Central memory CD8-positive, alpha-beta T cell (primary cell): ENCODE measurements around the gene ZNF234.
"Not testable (repeated sequence)": the region's sequence is repeated elsewhere in the genome, so short reads cannot be mapped to it uniquely, and the experiment has no call there.

Experiments used
- ATAC-seq: fragments of 150-1000 bp; cut with Tn5 transposase; replicated peaks from 2 replicates; pipeline ENCODE4 v1.10.0; 2022; ENCODE audit warnings: mild to moderate bottlenecking, moderate FRiP score, moderate number of reproducible peaks; ENCODE audit not compliant: poor library complexity, severe bottlenecking; ENCODE audit errors: extremely low read depth
- DNase-seq, 2 donors: peaks; one replicate each; pipeline ENCODE4 v3.0.0; 2021; ENCODE audit warnings: low spot score in 2 of 2
- H3K27ac Mint-ChIP-seq: one replicate; pipeline ENCODE4 v1.8.0; 2022; ENCODE audit warnings: low read depth, mild to moderate bottlenecking, moderate library complexity, mixed read lengths
- H3K27me3 Mint-ChIP-seq: one replicate; pipeline ENCODE4 v1.8.0; 2022; ENCODE audit warnings: mixed read lengths
- H3K36me3 Mint-ChIP-seq: one replicate; pipeline ENCODE4 v1.8.0; 2022; ENCODE audit warnings: mild to moderate bottlenecking, moderate library complexity, mixed read lengths; ENCODE audit not compliant: insufficient read depth
- H3K4me1 Mint-ChIP-seq: one replicate; pipeline ENCODE4 v1.8.0; 2022; ENCODE audit warnings: mixed read lengths
- H3K4me3 Mint-ChIP-seq: one replicate; pipeline ENCODE4 v1.8.0; 2022; ENCODE audit warnings: mild to moderate bottlenecking, moderate library complexity, mixed read lengths
- H3K9me3 Mint-ChIP-seq: one replicate; pipeline ENCODE4 v1.8.0; 2022; ENCODE audit warnings: mixed read lengths

The ZNF234 gene

DNA sequence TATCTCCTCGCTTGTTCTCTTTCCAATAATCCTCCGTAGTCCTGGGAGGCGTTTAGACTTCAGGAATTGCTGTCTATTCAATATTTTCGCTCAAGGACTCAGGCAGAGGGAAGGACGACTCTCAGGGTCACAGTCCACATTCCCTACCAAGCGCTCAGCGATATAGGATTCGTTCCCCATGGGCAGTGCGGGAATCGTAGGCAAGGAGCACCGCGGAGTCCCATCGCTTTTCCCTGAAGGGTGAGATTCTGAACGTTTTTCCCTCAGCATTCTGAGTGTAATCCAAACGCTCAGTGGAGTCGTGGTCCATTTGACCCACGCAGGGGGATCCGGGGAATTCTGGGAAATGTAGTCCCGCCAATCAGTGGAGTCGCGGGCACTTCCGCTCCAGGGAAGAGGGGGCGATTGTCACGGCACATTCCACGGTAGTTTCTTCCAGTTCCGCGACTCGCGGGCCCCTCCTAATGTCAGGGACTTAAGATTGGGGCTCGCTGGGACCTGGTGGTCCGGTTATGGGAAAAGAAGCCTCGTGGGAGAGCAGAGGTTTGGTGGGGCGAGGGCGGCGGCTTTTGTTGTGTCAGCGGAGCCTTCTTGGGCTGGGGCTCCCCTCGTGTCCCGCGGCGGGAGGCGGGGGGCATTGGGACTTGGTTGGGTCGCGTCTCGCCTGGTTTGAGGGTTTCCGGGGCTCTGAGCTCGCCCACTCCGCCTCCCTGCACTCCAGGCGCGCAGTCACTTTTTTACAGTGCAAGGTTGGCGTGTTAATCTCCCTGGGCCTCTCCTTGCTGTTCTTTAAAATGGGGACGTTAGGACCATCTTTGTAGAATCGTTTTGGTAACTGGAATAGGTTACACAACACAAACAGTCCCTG lies at the start of gene ZNF234:
ZNF234 (plus strand) TSS at position 364 of the 868 bp plus-strand sequence. CDS start 3,079 bp downstream, outside the sequence.
- Mint-ChIP-seq H3K36me3 (peaks cover 6% of the 10 kb centered on the region), H3K4me1 (peaks cover 9% of the 10 kb centered on the region), H3K27me3 (no peaks in the 10 kb centered on the region), H3K4me3 (peak within 1 kb of the TSS; percentile 93), H3K27ac (peak within 1 kb of the TSS; percentile 91), H3K9me3 (no peaks in the 10 kb centered on the region)
- DNase-seq (peak; percentile 27 to 34), ATAC-seq (peak; percentile 68)

DNA sequence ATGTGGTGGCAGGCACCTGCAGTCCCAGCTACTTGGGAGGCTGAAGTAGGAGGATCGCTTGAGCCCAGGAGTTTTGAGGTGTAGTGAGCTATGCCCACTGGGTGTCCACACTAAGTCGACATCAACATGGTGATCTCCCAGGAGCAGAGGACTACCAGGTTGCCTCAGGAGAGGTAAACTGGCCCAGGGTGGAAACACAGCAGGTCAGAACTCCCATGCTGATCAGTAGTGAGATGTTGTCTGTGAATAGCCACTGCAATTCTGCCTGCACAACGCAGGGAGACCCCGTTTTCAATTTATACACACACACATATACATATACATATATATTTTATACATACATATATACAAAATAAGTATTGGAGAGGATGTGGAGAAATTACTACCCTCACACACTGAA lies 49.2 kb upstream of the ZNF234 start:
- DNase-seq, result no peak
- no peak overlapping the region for H3K27ac Mint-ChIP-seq
- H3K36me3 Mint-ChIP-seq, result peaks cover 5% of the 10 kb centered on the region
- no peaks in the 10 kb centered on the region for H3K27me3 Mint-ChIP-seq
- H3K4me1 Mint-ChIP-seq, result peaks cover 15% of the 10 kb centered on the region
- no peak overlapping the region for H3K4me3 Mint-ChIP-seq
- ATAC-seq, result no peak
- no peaks in the 10 kb centered on the region for H3K9me3 Mint-ChIP-seq

DNA sequence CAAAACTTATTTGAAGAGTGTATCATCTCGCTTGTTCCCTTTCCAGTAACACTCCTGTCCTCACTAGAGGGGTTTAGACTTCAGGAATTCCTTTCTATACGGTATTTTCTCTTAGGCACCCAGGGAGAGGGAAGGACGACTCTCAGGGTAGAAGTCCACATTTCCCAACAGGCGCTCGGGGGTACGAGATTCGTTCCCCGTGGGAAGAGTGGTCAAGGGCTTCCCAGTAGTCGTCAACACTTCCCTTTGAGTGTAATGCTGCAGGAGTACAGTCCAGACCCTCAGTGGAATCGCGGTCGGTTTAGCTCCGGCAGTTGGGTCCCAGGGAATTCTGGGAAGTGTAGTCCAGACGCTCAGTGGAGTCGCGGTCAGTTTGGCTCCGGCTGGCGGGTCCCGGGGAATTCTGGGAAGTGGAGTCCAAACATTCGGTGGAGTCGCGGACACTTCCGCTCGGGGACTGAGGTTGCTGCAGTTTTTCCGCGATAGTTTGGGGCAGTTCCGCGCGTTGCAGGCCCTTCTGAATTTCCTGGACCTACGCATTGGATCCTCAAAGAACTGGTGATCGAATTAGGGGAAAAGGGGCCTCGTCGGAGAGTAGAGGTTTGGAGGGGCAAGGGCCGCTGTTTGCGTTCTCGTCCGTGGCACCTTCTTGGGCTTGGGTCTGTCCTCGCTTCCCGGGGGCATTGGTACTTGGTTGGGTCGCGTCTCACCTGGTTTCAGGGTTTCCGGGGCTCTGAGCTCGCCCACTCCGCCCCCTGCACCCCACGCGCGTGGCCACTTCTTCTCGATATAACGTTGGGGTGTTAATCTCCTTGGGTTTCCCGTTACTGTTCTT lies 47.2 kb upstream of the ZNF234 start, which contains the start of gene ZNF224:
ZNF224 (plus strand) TSS at position 431 of the 835 bp plus-strand sequence. CDS start 3,513 bp downstream, outside the sequence.
- Mint-ChIP-seq H3K4me3 (peak within 1 kb of the TSS; percentile 96), H3K36me3 (peaks cover 18% of the 10 kb centered on the region), H3K4me1 (peaks cover 22% of the 10 kb centered on the region), H3K27ac (peak within 1 kb of the TSS; percentile 92), H3K27me3 (no peaks in the 10 kb centered on the region), H3K9me3 (no peaks in the 10 kb centered on the region)
- ATAC-seq, result peak; percentile 82
- DNase-seq, result peak; percentile 50 to 61

DNA sequence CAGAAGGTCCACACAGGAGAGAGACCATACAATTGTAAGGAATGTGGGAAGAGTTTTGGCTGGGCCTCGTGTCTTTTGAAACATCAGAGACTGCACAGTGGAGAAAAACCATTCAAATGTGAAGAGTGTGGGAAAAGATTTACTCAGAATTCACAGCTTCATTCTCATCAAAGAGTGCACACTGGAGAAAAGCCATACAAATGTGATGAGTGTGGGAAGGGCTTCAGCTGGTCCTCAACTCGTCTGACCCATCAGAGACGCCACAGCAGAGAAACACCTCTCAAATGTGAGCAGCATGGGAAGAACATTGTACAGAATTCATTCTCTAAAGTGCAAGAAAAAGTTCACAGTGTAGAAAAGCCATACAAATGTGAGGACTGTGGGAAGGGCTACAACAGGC lies 33.6 kb upstream of the ZNF234 start:
- Mint-ChIP-seq H3K4me3 (no peak overlapping the region), H3K27me3 (no peaks in the 10 kb centered on the region), H3K9me3 (peaks cover 41% of the 10 kb centered on the region), H3K36me3 (peaks cover 17% of the 10 kb centered on the region), H3K4me1 (peaks cover 7% of the 10 kb centered on the region), H3K27ac (no peak overlapping the region)
- DNase-seq (no peak), ATAC-seq (no peak)

DNA sequence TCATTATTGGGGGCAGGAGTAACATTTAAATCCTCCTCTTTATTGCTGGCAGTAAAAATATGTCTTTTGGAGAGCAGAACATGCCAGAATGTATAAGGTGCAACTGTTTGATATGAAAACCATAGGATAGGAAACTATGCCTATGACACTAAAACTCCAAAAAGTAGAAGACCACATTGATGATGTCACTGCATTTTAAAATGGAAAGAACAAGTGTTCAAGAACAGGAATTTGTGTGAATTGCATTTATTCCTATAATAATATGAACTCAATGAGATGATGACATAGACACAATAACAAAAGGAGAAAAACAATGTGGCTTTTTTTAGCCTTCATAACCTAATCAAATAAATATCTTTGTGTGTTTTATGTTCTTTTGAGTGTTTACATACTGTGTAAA lies 31.9 kb upstream of the ZNF234 start:
- no peak overlapping the region for H3K4me3 Mint-ChIP-seq
- H3K4me1 Mint-ChIP-seq, result peaks cover 21% of the 10 kb centered on the region
- DNase-seq (no peak), ATAC-seq (no peak)
- H3K27ac Mint-ChIP-seq, result no peak overlapping the region
- H3K36me3 Mint-ChIP-seq, result peaks cover 14% of the 10 kb centered on the region
- H3K9me3 Mint-ChIP-seq, result peaks cover 34% of the 10 kb centered on the region
- H3K27me3 Mint-ChIP-seq, result no peaks in the 10 kb centered on the region

DNA sequence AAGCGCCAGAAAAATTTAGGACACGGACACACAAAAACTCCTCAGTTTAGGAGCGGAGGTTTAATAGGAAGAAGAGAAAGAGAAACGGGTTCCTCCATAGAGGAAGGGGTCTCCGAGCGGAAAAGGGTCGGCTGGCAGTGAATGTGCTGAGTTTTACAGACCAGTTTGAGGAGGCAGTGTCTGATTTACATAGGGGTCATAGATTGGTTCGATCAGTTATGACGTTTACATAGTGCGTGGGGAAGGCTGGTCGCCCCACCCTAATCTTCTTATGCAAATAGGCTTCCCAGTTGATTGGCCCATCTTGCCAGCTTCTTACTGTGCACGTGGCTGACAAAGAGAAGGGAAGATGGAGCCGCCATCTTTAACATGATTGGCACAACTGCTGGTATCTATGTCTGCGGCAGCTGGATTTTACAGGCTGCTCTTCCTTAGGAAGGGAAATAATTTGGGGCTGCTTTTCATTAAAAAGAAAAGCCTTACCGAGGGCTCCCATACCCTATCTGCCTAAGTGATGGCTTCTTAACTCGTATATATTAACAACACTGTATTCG lies 29.4 kb upstream of the ZNF234 start:
- DNase-seq, result no peak
- no peak overlapping the region for H3K27ac Mint-ChIP-seq
- H3K27me3 Mint-ChIP-seq, result no peaks in the 10 kb centered on the region
- peaks cover 30% of the 10 kb centered on the region for H3K4me1 Mint-ChIP-seq
- peaks cover 14% of the 10 kb centered on the region for H3K36me3 Mint-ChIP-seq
- peaks cover 28% of the 10 kb centered on the region for H3K9me3 Mint-ChIP-seq
- peak overlapping the region; percentile 98 for H3K4me3 Mint-ChIP-seq
- ATAC-seq, result no peak

DNA sequence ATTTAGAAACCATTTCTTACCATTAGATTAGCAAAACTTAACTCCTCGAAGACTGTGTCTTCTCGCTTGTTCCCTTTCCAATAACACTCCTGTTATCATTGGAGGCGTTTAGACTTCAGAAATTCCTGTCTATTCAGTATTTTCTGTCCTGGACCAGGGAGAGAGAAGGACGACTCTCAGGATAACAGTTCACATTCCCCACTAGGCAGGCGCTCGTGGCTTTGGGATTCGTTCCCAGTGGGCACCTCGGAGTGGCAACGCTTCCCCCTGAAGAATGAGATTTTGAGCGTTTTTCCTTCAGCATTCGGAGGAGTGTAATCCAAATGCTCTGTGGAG lies 28.6 kb upstream of the ZNF234 start:
- Mint-ChIP-seq H3K27me3 (no peaks in the 10 kb centered on the region), H3K27ac (peak overlapping the region; percentile 85), H3K9me3 (peaks cover 21% of the 10 kb centered on the region), H3K36me3 (peaks cover 17% of the 10 kb centered on the region), H3K4me3 (peak overlapping the region; percentile 98), H3K4me1 (peaks cover 30% of the 10 kb centered on the region)
- no peak for ATAC-seq
- DNase-seq, result no peak

DNA sequence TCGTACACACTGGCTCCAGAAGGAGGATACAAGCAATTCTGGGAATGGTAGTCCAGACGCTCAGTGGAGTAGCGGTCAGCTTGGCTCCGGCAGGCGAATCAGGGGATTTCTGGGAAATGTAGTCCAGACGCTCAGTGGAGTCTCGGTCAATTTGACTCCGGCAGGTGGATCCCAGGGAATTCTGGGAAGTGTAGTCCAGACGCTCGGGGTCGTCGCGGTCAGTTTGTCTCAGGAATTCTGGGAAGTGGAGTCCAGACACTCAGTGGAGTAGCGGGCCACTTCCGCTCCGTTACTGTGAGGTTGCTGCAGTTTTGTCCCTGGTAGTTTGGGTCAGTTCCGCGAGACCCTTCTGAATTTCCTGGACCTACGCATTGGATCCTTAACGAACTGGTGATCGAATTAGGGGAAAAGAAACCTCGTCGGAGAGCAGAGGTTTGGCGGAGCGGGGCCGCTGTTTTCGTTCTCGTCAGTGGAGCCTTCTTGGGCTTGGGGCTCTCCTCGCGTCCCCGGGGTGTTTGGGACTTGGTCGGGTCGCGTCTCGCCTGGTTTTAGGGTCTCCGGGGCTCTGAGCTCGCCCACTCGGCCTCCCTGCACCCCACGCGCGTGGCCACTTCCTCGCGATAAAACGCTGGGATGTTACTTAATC lies 28.1 kb upstream of the ZNF234 start, which contains the start of gene ZNF225:
ZNF225 (plus strand) TSS at position 262 of the 646 bp plus-strand sequence. CDS start 2,429 bp downstream, outside the sequence.
- ATAC-seq, result peak; percentile 95
- Mint-ChIP-seq H3K4me3 (peak within 1 kb of the TSS; percentile 98), H3K9me3 (peaks cover 18% of the 10 kb centered on the region), H3K27me3 (no peaks in the 10 kb centered on the region), H3K27ac (peak within 1 kb of the TSS; percentile 85), H3K36me3 (peaks cover 18% of the 10 kb centered on the region), H3K4me1 (peaks cover 30% of the 10 kb centered on the region)
- DNase-seq, result peak; percentile 55 to 72

DNA sequence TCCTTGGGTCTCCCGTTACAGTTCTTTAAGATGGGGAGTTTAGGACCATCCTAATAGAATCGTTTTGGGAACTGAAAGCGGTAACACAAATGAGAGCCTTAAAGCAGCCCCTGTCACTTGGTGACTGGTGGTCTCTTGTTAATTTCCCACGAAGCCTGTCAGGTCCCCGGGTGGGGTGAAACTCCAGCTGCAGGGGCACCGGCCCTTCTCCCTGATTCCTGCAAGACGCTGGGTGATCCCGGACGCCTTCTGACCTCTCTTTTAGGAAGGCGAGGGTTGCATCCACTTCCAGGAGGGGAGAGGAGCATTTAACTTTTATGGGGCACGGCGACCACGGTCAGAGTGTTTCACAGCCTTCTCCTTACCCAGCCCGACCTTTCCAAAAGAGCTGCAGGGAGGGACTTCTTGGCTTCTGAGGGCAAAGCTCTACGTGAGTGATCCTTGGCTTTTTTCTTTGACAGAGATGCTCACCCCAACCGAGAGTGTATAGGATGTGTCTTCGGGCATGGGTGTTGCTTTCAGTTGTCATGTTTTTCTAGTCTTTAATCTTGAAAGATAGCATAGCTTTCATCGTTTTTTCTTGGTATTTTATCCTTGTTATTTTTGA lies 27.5 kb upstream of the ZNF234 start:
- H3K36me3 Mint-ChIP-seq, result peaks cover 24% of the 10 kb centered on the region
- peak; percentile 24 for ATAC-seq
- no peak for DNase-seq
- no peaks in the 10 kb centered on the region for H3K27me3 Mint-ChIP-seq
- H3K4me1 Mint-ChIP-seq, result peaks cover 30% of the 10 kb centered on the region
- H3K27ac Mint-ChIP-seq, result peak overlapping the region; percentile 85
- H3K9me3 Mint-ChIP-seq, result peaks cover 18% of the 10 kb centered on the region
- H3K4me3 Mint-ChIP-seq, result peak overlapping the region; percentile 98

DNA sequence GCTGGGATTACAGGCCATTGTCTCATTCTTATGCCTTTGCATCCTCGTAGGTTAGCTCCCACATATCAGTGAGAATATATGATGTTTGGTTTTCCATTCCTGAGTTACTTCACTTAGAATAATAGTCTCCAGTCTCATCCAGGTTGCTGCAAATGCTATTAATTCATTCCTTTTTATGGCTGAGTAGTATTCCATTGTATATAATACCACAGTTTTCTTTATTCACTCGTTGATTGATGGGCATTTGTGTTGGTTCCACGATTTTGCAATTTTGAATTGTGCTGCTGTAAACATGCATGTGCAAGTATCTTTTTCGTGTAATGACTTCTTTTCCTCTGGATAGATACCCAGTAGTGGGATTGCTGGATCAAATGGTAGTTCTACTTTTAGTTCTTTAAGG lies 20.2 kb upstream of the ZNF234 start:
- peaks cover 26% of the 10 kb centered on the region for H3K9me3 Mint-ChIP-seq
- not testable (repeated sequence) for H3K4me3 Mint-ChIP-seq, ATAC-seq, H3K27ac Mint-ChIP-seq, DNase-seq, H3K27me3 Mint-ChIP-seq
- H3K4me1 Mint-ChIP-seq, result peaks cover 13% of the 10 kb centered on the region
- H3K36me3 Mint-ChIP-seq, result peaks cover 60% of the 10 kb centered on the region

DNA sequence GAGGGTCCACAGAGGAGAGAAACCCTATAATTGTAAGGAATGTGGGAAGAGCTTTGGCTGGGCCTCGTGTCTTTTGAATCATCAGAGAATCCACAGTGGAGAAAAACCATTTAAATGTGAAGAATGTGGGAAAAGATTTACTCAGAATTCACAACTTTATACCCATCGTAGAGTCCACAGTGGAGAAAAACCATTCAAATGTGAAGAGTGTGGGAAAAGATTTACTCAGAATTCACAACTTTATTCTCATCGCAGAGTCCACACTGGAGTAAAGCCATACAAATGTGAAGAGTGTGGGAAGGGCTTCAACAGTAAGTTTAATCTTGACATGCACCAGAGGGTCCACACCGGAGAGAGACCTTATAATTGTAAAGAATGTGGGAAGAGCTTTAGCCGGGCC lies 9.4 kb upstream of the ZNF234 start:
- DNase-seq (no peak), ATAC-seq (no peak)
- Mint-ChIP-seq H3K27me3 (no peaks in the 10 kb centered on the region), H3K4me1 (no peaks in the 10 kb centered on the region), H3K27ac (no peak overlapping the region), H3K36me3 (peaks cover 23% of the 10 kb centered on the region), H3K4me3 (no peak overlapping the region), H3K9me3 (no peaks in the 10 kb centered on the region)

DNA sequence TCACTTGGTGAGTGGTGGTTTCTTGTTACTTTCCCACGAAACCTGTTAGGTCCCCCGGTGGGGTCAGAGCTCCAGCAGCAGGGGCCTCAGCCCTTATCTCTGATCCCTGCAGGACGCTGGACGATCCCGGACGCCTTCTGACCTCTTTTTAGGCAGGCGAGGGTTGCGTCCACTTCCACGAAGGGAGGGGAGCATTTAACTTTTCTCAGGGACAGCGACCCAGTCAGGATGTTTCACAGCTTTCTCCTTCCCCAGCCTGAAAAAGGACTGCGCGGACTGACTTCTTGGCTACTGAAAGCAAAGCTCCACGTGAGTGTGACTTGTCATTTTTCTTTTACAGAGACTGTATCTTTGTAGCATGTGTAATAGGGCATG lies 692 bp downstream of the ZNF234 start:
- ATAC-seq (no peak), DNase-seq (no peak)
- peak overlapping the region; percentile 91 for H3K27ac Mint-ChIP-seq
- H3K36me3 Mint-ChIP-seq, result peaks cover 8% of the 10 kb centered on the region
- peak overlapping the region; percentile 93 for H3K4me3 Mint-ChIP-seq
- peaks cover 9% of the 10 kb centered on the region for H3K4me1 Mint-ChIP-seq
- no peaks in the 10 kb centered on the region for H3K9me3 Mint-ChIP-seq
- no peaks in the 10 kb centered on the region for H3K27me3 Mint-ChIP-seq
